Measurements from ENCODE around the gene ARHGAP10. TPM values are rescaled to one million over a fixed set of nuclear protein-coding genes. Genes with fewer than 3 reads are reported as not detected.

The ARHGAP10 gene
- total RNA-seq, 4 donors from 2014 or later, result 26.5 to 117 (median 29.7) TPM

DNA sequence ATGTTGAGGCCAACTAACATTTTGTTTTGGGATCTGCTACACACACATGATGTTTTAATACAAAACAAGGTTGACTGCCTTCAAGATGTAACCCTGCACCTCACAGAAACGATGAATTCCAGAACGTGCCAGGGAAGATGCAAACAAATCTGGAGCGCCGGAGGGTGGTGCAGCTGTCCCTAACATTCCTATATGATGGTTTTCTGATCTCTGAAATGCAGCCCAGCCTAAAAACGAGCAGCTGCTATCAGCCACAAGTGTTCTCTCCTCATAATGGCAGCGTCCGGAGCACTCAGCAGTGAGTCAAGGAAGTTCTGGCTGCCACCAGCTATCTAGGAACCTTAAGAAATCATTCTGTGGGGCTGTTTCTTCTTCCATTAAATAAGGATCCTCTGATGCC lies 376.9 kb downstream of the ARHGAP10 start:
- Histone ChIP-seq H3K27ac (no peak overlapping the region), H3K36me3 (peaks cover 0 to 35% (median 0%) of the 10 kb centered on the region in 3 donors), H3K27me3 (no peaks in the 10 kb centered on the region), H3K9me3 (peaks cover 0 to 5% (median 0%) of the 10 kb centered on the region in 3 donors), H3K4me1 (no peaks in the 10 kb centered on the region), H3K4me3 (no peak overlapping the region)
- 88 to 92% methylated on average over 7 of the region's 7 CpGs for WGBS, 2 donors
- DNase-seq, result no peak
- intact Hi-C loops (cut with DNase I), result no loop called here
- TF ChIP-seq POLR2A (IDR thresholded peaks at IDR 0.05), result no peak
- TF ChIP-seq, protein P1, sequence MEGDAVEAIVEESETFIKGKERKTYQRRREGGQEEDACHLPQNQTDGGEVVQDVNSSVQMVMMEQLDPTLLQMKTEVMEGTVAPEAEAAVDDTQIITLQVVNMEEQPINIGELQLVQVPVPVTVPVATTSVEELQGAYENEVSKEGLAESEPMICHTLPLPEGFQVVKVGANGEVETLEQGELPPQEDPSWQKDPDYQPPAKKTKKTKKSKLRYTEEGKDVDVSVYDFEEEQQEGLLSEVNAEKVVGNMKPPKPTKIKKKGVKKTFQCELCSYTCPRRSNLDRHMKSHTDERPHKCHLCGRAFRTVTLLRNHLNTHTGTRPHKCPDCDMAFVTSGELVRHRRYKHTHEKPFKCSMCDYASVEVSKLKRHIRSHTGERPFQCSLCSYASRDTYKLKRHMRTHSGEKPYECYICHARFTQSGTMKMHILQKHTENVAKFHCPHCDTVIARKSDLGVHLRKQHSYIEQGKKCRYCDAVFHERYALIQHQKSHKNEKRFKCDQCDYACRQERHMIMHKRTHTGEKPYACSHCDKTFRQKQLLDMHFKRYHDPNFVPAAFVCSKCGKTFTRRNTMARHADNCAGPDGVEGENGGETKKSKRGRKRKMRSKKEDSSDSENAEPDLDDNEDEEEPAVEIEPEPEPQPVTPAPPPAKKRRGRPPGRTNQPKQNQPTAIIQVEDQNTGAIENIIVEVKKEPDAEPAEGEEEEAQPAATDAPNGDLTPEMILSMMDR (IDR thresholded peaks at IDR 0.05), result no peak

DNA sequence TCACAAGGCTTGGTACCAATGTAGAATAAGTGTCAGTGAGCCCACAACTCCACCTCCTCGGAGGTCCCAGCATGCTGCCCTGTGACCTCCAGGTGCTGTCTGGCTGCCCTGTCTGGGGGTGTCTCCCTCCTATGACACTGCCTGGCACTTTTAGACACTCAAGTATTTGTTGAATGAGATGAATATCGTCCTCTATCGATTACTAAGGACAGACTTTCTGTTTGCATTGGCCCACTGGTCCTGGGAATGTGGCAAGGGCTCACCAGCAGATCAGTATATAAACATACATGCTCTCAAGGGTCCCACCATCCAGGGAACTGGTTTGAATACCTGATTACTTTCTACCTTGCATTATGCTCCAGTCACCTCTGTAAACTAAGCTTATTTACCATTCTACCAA lies 377.3 kb downstream of the ARHGAP10 start:
- H3K36me3 ChIP-seq, result peaks cover 0 to 37% (median 0%) of the 10 kb centered on the region in 3 donors
- H3K27ac ChIP-seq, result no peak overlapping the region
- peaks cover 0 to 5% (median 0%) of the 10 kb centered on the region in 3 donors for H3K9me3 ChIP-seq
- 78 to 82% methylated on average over 3 of the region's 3 CpGs for WGBS, 2 donors
- no peak for DNase-seq
- TF ChIP-seq POLR2A (IDR thresholded peaks at IDR 0.05), result no peak
- TF ChIP-seq, protein P1 (IDR thresholded peaks at IDR 0.05), result no peak
- H3K27me3 ChIP-seq, result no peaks in the 10 kb centered on the region
- intact Hi-C loops (cut with DNase I), result no loop called here
- H3K4me1 ChIP-seq, result no peaks in the 10 kb centered on the region
- H3K4me3 ChIP-seq, result no peak overlapping the region

DNA sequence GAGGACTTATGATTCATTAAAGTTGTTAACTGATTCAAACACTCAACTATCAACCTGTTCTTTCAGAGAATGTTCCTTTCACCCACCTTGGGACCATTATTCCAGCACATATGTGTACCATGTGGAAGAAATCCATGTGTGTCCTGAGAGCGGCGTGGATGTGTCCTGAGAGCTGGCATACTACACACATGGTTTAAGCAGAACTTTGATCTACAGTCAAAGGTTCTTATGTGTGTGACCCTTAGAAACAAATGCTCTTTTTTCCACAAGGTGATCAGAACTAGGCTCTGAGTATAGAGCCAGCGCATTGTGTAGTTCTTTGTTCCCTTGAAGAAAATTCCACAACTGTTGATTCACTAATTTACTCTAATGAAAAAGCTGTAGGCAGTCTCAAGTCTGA lies 378.3 kb downstream of the ARHGAP10 start:
- TF ChIP-seq, protein P1 (IDR thresholded peaks at IDR 0.05), result no peak
- no peak for TF ChIP-seq POLR2A (IDR thresholded peaks at IDR 0.05)
- 93 to 95% methylated on average over 3 of the region's 3 CpGs for WGBS, 2 donors
- H3K9me3 ChIP-seq, result peaks cover 0 to 5% (median 0%) of the 10 kb centered on the region in 3 donors
- no peak overlapping the region for H3K27ac ChIP-seq
- H3K4me3 ChIP-seq, result no peak overlapping the region
- intact Hi-C loops (cut with DNase I), result no loop called here
- DNase-seq, result no peak
- H3K36me3 ChIP-seq, result peaks cover 0 to 37% (median 0%) of the 10 kb centered on the region in 3 donors
- no peaks in the 10 kb centered on the region for H3K27me3 ChIP-seq
- H3K4me1 ChIP-seq, result no peaks in the 10 kb centered on the region

DNA sequence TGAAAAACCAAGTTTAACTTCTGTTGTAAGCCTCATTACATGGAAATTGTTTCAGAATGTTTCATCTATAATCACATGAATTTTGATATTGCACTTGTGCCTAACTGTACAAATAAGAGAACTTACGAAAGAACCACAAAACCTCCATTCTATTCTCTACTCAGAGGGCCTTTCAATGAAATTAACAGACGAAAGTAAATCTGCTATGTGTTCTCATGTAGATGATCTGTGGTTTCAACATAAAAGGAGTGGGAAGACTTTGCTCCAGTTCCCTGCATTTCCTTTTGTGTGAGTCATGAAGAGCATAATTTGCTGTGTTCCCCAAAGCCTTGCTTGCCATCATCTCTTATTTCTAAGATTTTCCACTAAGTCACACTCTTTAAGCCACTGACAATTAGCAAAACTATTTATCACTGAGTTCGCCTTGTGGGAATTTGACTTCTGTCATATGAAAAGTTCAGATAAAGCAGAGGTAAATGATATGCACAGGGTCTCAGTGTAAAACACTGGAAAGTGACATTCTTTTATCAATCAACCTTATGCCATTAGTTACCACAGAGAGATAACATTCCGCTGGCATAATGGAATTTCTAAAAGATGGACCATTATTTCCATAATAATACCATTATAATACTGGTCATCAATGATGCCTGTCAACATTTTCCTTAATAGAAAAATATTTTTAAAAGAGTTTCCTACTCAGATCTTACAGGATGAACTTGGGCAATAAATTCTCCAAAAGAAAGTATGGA lies 380.5 kb downstream of the ARHGAP10 start:
- H3K36me3 ChIP-seq, result peaks cover 0 to 37% (median 0%) of the 10 kb centered on the region in 3 donors
- no peaks in the 10 kb centered on the region for H3K27me3 ChIP-seq
- intact Hi-C loops (cut with DNase I), result no loop called here
- H3K4me3 ChIP-seq, result no peak overlapping the region
- no peak for DNase-seq
- no peaks in the 10 kb centered on the region for H3K9me3 ChIP-seq
- peaks cover 0 to 18% (median 0%) of the 10 kb centered on the region in 3 donors for H3K4me1 ChIP-seq
- TF ChIP-seq POLR2A (IDR thresholded peaks at IDR 0.05), result no peak
- TF ChIP-seq, protein P1 (IDR thresholded peaks at IDR 0.05), result no peak
- H3K27ac ChIP-seq, result no peak overlapping the region
- 56 to 67% methylated on average over 4 of the region's 4 CpGs for WGBS, 2 donors

DNA sequence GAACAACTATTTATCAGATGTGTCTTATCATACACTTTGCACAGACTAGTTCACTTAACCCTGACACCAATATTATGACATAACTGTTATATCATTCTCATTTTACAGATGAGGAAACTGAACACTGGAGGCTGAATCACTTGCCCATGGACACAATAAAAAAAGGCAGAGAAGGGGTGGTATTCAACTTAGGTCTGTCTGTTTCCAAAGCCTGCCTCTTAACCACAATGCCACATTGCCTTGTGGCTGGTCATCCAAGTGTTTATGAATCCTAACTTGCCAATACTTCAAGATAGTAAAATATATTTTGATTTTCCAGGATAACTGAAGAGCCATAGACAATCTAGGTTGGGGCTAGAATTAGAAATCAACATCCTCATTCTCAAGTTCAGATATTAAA lies 382.5 kb downstream of the ARHGAP10 start:
- Histone ChIP-seq H3K4me3 (no peak overlapping the region), H3K36me3 (peaks cover 0 to 27% (median 0%) of the 10 kb centered on the region in 3 donors), H3K27me3 (no peaks in the 10 kb centered on the region), H3K4me1 (peaks cover 0 to 18% (median 0%) of the 10 kb centered on the region in 3 donors), H3K9me3 (no peaks in the 10 kb centered on the region), H3K27ac (no peak overlapping the region)
- DNase-seq, result no peak
- intact Hi-C loops (cut with DNase I), result no loop called here
- TF ChIP-seq, protein P1 (IDR thresholded peaks at IDR 0.05), result no peak

All from esophagus squamous epithelium (tissue), 5 donors.